Measurements from ENCODE around the gene PLCL2. TPM values are rescaled to one million over a fixed set of nuclear protein-coding genes. Genes with fewer than 3 reads are reported as not detected.
A peak's percentile ranks its signal among the peaks of the same experiment; 100 is the strongest.

The PLCL2 gene
- total and polyA plus RNA-seq, 4 donors = 1.5 to 16.5 (median 9.4) TPM

DNA sequence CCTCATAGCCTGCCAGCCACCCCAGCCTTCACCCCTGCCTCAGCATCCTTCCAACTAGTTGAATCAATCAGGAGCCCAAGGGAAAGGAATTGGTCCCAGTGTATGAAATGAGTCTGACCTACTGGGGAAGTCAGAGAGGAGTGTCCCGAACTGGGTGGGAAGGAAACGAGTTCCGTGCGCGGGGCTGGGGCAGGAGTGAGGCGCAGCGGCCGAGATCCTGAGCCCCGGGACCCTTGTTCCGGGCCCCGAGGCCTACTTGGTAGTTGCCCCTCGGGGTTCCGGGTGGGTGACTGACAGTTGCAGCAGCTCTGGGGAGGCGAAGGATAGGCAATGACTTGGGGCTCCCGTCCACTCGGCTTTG, 1.1 kb upstream of the PLCL2 start:
- H3K4me1 ChIP-seq (ENCODE audit: control insufficient read depth in 4 of 4, insufficient read depth in 4 of 4, low read length in 3 of 4) = peaks cover 2 to 27% (median 16%) of the 10 kb centered on the region in 4 donors
- H3K9ac ChIP-seq (ENCODE audit: low read depth in 1 of 2, low read length in 2 of 2) = peak overlapping the region in 1 of 2 donors; percentile 61
- WGBS = 63% methylated on average over 16 of the region's 16 CpGs
- no peaks in the 10 kb centered on the region for H3K36me3 ChIP-seq (ENCODE audit: control insufficient read depth in 4 of 4, insufficient read depth in 3 of 4, low read depth in 1 of 4, low read length in 3 of 4)
- no peaks in the 10 kb centered on the region for H3K9me3 ChIP-seq (ENCODE audit: control insufficient read depth in 4 of 4, low read length in 3 of 4)
- H3K27ac ChIP-seq (ENCODE audit: low read depth in 1 of 2, low read length in 2 of 2) = no peak overlapping the region
- no peaks in the 10 kb centered on the region for H3K27me3 ChIP-seq (ENCODE audit: control insufficient read depth in 4 of 4, insufficient read depth in 4 of 4, low read length in 3 of 4)
- TF ChIP-seq, protein P1, sequence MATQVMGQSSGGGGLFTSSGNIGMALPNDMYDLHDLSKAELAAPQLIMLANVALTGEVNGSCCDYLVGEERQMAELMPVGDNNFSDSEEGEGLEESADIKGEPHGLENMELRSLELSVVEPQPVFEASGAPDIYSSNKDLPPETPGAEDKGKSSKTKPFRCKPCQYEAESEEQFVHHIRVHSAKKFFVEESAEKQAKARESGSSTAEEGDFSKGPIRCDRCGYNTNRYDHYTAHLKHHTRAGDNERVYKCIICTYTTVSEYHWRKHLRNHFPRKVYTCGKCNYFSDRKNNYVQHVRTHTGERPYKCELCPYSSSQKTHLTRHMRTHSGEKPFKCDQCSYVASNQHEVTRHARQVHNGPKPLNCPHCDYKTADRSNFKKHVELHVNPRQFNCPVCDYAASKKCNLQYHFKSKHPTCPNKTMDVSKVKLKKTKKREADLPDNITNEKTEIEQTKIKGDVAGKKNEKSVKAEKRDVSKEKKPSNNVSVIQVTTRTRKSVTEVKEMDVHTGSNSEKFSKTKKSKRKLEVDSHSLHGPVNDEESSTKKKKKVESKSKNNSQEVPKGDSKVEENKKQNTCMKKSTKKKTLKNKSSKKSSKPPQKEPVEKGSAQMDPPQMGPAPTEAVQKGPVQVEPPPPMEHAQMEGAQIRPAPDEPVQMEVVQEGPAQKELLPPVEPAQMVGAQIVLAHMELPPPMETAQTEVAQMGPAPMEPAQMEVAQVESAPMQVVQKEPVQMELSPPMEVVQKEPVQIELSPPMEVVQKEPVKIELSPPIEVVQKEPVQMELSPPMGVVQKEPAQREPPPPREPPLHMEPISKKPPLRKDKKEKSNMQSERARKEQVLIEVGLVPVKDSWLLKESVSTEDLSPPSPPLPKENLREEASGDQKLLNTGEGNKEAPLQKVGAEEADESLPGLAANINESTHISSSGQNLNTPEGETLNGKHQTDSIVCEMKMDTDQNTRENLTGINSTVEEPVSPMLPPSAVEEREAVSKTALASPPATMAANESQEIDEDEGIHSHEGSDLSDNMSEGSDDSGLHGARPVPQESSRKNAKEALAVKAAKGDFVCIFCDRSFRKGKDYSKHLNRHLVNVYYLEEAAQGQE (IDR thresholded peaks at IDR 0.05) = no peak
- TF ChIP-seq, protein P2, sequence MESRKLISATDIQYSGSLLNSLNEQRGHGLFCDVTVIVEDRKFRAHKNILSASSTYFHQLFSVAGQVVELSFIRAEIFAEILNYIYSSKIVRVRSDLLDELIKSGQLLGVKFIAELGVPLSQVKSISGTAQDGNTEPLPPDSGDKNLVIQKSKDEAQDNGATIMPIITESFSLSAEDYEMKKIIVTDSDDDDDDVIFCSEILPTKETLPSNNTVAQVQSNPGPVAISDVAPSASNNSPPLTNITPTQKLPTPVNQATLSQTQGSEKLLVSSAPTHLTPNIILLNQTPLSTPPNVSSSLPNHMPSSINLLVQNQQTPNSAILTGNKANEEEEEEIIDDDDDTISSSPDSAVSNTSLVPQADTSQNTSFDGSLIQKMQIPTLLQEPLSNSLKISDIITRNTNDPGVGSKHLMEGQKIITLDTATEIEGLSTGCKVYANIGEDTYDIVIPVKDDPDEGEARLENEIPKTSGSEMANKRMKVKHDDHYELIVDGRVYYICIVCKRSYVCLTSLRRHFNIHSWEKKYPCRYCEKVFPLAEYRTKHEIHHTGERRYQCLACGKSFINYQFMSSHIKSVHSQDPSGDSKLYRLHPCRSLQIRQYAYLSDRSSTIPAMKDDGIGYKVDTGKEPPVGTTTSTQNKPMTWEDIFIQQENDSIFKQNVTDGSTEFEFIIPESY (IDR thresholded peaks at IDR 0.05) = no peak
- no peak for TF ChIP-seq FOXA1 (IDR thresholded peaks at IDR 0.05)
- TF ChIP-seq JUND (IDR thresholded peaks at IDR 0.05) = no peak
- TF ChIP-seq HNF4G (IDR thresholded peaks at IDR 0.05) = no peak
- TF ChIP-seq, protein P3, sequence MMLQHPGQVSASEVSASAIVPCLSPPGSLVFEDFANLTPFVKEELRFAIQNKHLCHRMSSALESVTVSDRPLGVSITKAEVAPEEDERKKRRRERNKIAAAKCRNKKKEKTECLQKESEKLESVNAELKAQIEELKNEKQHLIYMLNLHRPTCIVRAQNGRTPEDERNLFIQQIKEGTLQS (IDR thresholded peaks at IDR 0.05) = no peak
- TF ChIP-seq, protein P4, sequence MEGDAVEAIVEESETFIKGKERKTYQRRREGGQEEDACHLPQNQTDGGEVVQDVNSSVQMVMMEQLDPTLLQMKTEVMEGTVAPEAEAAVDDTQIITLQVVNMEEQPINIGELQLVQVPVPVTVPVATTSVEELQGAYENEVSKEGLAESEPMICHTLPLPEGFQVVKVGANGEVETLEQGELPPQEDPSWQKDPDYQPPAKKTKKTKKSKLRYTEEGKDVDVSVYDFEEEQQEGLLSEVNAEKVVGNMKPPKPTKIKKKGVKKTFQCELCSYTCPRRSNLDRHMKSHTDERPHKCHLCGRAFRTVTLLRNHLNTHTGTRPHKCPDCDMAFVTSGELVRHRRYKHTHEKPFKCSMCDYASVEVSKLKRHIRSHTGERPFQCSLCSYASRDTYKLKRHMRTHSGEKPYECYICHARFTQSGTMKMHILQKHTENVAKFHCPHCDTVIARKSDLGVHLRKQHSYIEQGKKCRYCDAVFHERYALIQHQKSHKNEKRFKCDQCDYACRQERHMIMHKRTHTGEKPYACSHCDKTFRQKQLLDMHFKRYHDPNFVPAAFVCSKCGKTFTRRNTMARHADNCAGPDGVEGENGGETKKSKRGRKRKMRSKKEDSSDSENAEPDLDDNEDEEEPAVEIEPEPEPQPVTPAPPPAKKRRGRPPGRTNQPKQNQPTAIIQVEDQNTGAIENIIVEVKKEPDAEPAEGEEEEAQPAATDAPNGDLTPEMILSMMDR (IDR thresholded peaks at IDR 0.05; ENCODE audit: low read depth, low read length, missing input control) = no peak
- no peak for TF ChIP-seq RAD21 (IDR thresholded peaks at IDR 0.05)
- TF ChIP-seq RXRA (IDR thresholded peaks at IDR 0.05) = no peak
- TF ChIP-seq HNF4A (conservative IDR thresholded peaks at IDR 0.05) = no peak
- no peak for TF ChIP-seq SP1 (IDR thresholded peaks at IDR 0.05)
- TF ChIP-seq NR2F2 (IDR thresholded peaks at IDR 0.05) = no peak
- no peak for TF ChIP-seq TAF1 (conservative IDR thresholded peaks at IDR 0.05)
- no peak for TF ChIP-seq FOXA2 (IDR thresholded peaks at IDR 0.05)
- no peak for TF ChIP-seq YY1 (IDR thresholded peaks at IDR 0.05)
- TF ChIP-seq, protein P5, sequence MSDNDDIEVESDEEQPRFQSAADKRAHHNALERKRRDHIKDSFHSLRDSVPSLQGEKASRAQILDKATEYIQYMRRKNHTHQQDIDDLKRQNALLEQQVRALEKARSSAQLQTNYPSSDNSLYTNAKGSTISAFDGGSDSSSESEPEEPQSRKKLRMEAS (IDR thresholded peaks at IDR 0.05) = no peak
- TF ChIP-seq GABPA (IDR thresholded peaks at IDR 0.05 in 1 of 2, conservative IDR thresholded peaks at IDR 0.05 in 1 of 2) = no peak
- no peak for TF ChIP-seq EGR1 (IDR thresholded peaks at IDR 0.05; ENCODE audit: low read depth in 2 of 2)
- no peak for DNase-seq (ENCODE audit: low spot score)
- peak overlapping the region in 1 of 3 donors; percentile 99 for H3K4me3 ChIP-seq (ENCODE audit: low read depth in 1 of 3, low read length in 3 of 3)
